GM21528 (cell line): ENCODE results near the gene FTCDNL1.

ENCODE experiments used
- ATAC-seq: cut with Tn5 transposase; IDR thresholded peaks from one replicate; pipeline ENCODE4 v1.9.1; 2021; ENCODE audit warnings: mild to moderate bottlenecking, moderate library complexity; ENCODE audit not compliant: unreplicated experiment, low FRiP score

FTCDNL1 gene

GRCh38 chr2:199842631-199843395, 8.2 kb downstream of the FTCDNL1 start:
- no peak for ATAC-seq

GRCh38 chr2:199841409-199841808, 9.6 kb downstream of the FTCDNL1 start:
- ATAC-seq = no peak

DNA sequence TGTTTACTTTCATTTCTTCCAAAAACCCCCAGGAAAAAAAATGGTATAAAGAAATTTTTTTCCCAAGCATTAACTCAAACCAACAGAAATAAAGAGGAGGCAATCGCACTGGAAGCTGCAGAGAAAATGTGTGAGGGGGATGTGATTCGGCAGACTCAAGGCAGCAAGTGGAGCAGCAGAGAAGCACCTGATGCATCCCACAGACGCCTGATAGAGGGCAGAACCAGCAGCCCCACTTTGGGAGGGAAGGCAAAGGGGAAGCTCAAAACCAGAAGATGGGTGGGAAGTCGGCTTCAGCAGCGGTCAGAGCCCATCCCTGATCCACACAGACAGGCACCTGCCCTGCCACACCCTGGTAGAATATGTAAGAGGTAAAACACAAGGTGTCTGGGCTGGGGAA, 12.6 kb downstream of the FTCDNL1 start:
- ATAC-seq = no peak

GRCh38 chr2:199836943-199837342, 14.0 kb downstream of the FTCDNL1 start:
- ATAC-seq = no peak

DNA sequence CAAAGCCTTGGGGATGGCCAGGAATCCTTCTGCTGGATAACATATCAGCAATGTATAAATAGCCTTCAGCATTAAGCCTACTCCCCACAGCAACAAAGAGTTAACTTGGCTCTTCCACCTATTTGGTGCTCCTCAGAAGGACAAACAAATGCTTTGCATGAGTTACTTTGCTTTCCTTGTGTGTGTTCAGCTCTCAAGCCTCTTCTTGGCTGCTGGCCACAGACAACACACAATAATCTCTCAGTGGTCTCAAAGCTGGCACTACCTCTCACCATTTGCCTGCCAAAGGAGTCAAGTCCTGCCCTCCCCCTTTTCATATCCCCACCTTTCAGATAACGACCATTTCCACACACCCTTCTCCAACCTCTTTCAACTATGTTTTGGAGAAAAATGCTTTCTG, 17.5 kb downstream of the FTCDNL1 start:
- ATAC-seq = no peak

DNA sequence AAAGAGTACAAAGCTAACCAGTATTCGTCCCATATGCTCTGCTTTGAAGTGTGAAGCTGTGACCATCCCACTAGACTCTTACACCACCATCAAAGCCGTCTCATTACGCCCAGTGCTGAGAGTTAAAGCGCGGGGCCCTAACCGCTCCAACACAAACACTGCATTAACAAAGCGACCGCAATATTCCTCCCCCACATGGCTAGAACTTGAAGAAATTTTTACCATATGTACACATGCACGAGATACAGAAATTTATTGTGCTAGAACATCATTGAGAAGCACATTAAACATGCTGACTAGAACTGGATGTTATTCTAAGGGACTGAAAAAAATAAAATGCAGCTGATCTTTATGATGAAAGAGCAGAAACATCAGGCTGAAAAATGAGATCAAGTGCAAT, 20.5 kb downstream of the FTCDNL1 start:
- ATAC-seq = no peak

DNA sequence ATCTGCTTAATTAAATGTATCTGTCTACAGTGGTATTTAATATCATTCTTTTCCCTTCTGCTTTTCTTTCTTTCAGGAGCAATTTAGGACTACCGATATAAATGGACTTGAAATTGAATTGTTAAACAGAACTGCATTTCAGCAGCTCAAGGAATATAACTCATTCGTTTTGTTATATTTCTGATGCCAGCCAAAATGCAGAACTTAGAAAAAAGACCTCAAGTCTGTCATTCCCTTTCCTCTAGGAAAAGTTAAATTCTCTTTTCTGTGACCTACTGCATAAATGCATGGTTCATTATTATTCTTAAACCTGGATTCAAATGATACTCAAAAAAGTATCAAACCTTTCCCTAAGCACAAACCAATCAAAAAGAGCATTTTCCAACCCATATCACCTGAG, 21.4 kb downstream of the FTCDNL1 start:
- no peak for ATAC-seq

DNA sequence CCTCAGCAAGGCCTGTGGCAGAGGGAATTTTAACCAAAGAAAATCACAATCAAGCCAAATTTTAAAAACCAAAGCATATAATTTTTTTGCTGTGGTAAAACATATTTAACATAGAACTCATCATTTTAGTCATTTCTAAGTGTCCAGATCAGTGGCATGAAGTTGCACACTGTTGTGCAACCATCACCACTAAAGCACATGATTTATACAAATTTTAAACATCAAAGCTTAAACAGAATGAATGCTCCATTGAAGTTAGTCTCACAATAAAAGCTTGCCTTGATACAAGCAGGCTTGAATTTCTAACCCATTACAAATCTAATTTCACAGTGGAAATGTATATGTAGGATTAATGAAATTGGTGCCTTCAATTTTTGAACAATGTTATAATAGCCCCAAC, 31.2 kb downstream of the FTCDNL1 start:
- ATAC-seq = no peak

DNA sequence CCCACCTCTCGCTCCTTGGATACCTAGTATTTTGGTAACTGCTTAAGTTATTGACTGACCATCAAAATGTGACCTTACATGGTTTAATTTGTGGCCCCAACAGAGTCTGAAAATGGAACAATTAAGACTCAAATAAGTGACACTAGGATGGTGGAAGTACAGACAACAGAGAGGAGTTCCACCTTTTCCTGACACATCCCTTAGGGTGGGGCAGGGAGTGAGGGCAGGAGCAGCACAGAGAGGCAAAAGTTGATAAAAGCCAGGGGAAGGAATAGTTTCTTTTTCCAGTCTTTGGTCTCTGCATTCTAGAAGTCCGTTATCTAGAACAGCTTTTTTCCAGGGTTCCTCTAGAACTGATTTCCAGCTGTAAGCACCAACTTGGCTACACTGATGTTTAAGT, 32.2 kb downstream of the FTCDNL1 start:
- ATAC-seq = no peak

- no peak for ATAC-seq
Observed at GRCh38 chr2:199818026-199818425, 33.0 kb downstream of the FTCDNL1 start.

GRCh38 chr2:199814817-199815211, 36.2 kb downstream of the FTCDNL1 start:
- no peak for ATAC-seq

DNA sequence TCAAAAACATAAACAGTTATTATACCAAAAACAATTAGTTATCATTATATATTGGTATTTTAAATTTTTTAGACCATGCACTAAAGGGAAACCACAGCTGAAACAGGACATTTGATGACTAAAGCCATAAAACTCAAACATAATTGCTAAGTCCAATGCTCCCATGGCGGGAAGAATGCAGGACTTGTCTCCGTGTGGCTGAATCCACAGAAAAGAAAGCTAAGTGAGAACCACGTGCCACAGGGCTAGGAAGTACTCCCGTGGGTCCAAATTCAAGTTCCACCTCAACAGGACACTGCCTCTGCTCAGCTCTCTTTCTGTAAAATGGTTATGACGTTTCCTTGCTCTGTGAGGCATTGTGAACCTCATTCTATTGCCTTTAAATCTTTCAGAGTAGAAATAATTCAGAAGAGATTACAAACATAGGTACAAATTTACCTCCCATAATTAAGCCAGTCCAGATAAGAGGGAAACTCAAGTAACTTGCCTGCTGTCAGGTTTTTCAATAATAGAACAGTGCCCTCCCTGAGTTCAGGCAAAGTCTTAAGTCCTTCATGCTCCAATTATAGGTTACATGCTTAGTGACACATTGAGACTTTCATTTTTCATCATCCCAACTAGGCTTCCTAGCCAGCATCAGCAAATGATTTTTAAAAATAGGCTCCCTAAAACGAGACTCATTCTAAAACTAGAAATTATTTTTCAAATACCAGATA, 36.7 kb downstream of the FTCDNL1 start:
- no peak for ATAC-seq

DNA sequence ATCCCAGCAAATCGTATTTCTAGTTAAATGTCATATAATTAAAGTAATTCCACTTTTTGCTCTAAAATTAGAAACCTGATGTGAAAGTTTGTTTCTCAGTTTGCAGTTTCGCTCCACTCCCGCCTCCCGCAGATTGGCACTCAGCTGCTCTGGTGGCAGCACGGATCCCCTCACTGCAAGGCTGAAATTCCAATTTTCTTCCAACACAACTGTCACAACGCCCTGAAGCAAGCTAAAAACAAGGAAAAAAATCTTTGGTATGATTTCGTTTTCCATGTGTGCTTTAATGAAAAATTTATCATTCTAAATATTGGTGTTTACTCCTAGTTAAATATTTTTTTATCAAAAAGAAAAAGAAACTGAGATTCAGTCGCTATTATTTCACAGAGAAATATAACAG, 38.5 kb downstream of the FTCDNL1 start:
- no peak for ATAC-seq

- no peak for ATAC-seq
Observed at GRCh38 chr2:199811346-199811745, 39.6 kb downstream of the FTCDNL1 start.

DNA sequence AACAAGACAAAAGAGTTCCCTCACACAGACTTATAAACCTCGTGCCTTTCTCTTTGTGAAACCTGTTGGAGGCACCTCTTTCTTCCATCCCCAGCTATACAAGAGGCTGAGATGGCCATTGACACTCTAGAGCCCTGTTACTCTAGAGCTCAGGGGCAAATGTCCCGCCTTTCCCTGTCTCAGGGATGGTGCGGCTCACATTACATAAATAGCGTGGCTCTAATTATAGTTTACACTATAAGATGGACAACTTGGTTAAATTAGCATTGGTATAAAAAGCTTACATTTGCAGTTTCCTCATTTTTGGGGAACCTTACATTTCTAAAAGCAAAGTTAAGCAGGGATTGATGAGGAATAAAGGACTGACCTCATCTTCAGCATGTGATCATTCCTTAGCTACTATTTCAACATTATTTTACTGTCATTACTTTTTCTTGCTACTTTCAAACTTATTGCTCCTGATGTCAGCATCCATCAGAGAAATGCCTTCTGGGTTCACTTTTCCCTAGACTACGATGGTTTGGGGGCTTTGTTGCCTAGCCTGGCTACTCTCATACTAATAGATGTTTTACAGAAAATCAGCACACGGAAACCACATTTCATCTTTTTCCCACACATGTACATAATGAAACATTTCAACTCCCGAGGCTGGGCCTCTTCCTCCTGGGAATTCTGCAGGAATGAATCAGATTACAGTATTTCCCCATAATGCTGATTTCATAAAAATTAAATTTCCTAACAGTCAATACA, 40.4 kb downstream of the FTCDNL1 start:
- no peak for ATAC-seq

- no peak for ATAC-seq
Observed at GRCh38 chr2:199807966-199808365, 43.0 kb downstream of the FTCDNL1 start.

DNA sequence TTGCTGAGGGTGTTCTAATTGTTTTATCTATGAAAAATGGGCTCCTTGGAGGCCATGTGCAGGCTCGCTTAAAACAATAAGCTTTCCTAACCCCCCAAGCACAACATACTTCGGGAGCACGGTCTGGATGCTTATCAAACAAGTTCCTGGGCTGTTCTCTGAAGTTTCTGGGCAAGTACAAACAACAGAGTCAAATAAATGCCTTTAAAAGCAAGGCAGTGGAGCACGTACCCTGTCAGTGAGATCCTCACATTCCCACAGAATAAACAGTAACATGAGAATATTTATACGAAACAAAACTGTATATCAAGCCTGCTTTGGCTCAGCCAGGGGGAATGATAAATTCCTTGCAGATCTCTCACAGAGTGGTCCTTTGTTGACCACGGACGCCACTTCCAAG, 44.8 kb downstream of the FTCDNL1 start:
- no peak for ATAC-seq

DNA sequence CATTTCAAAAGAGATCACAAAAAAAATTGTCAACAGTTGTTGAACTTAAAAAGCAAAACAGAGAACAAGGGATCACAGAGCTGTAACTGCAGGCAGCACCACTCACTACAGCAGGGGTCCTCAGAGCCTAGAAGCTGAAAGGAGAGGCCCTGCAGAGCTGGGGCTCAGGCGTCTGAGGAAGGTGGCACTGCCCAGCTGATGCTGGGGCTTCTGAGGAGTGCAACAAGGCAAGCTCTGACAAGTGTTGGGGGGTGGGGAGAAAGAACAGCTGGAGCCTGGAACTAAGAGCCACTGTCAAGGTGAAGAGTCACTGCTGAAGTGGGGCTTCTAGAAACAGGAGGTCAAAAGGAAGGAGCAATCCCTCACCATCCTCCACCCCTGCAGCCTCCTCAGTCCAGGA, 46.2 kb downstream of the FTCDNL1 start:
- no peak for ATAC-seq

- no peak for ATAC-seq
Observed at GRCh38 chr2:199798831-199799580, 52.0 kb downstream of the FTCDNL1 start.

- ATAC-seq = no peak
Observed at GRCh38 chr2:199797431-199798403, 53.3 kb downstream of the FTCDNL1 start.
